Measurements from ENCODE around the gene CGRRF1. TPM values are rescaled to one million over a fixed set of nuclear protein-coding genes. Genes with fewer than 3 reads are reported as not detected.

Gene CGRRF1
- total and polyA plus RNA-seq, 2 of the 13 experiments (the other 11 are each of a cell fraction or from before 2014, with no cell fraction given): 16.8 to 18.2 TPM

GRCh38 chr14:54556535-54556934, 46.8 kb downstream of the CGRRF1 start (continued):
- TF ChIP-seq MXD3 (CRISPR knock-in tag; IDR thresholded peaks at IDR 0.05) (no peak), TAF1 (CRISPR knock-in tag; IDR thresholded peaks at IDR 0.05) (no peak), ARNTL (CRISPR knock-in tag; IDR thresholded peaks at IDR 0.05) (no peak), HIC2 (CRISPR knock-in tag; IDR thresholded peaks at IDR 0.05; ENCODE audit: low read depth) (no peak), ATF3 (CRISPR knock-in tag; IDR thresholded peaks at IDR 0.05) (peak; percentile 87), ZBTB8A (CRISPR knock-in tag; IDR thresholded peaks at IDR 0.05; ENCODE audit: borderline replicate concordance, low read depth) (no peak), YEATS4 (CRISPR knock-in tag; IDR thresholded peaks at IDR 0.05; ENCODE audit: borderline replicate concordance) (peak; percentile 66), NRL (CRISPR knock-in tag; IDR thresholded peaks at IDR 0.05; ENCODE audit: borderline replicate concordance) (no peak), RBM39 (IDR thresholded peaks at IDR 0.05; ENCODE audit: low read depth, low read length, poor library complexity, severe bottlenecking) (no peak), SMAD9 (CRISPR knock-in tag; IDR thresholded peaks at IDR 0.05) (no peak), BHLHE40 (IDR thresholded peaks at IDR 0.05; ENCODE audit: low read length) (no peak), ZNF556 (CRISPR knock-in tag; IDR thresholded peaks at IDR 0.05; ENCODE audit: borderline replicate concordance) (no peak), TMF1 (CRISPR knock-in tag; IDR thresholded peaks at IDR 0.05; ENCODE audit: low read depth) (no peak), ELK4 (CRISPR knock-in tag; IDR thresholded peaks at IDR 0.05; ENCODE audit: borderline replicate concordance) (no peak), FOSL2 (CRISPR knock-in tag; IDR thresholded peaks at IDR 0.05) (peak; percentile 64), ZNF841 (CRISPR knock-in tag; IDR thresholded peaks at IDR 0.05; ENCODE audit: borderline replicate concordance) (no peak), PHF21A (CRISPR knock-in tag; IDR thresholded peaks at IDR 0.05) (no peak; the same call in 1 of the 2 replicates), ATRX (CRISPR knock-in tag; IDR thresholded peaks at IDR 0.05; ENCODE audit: borderline replicate concordance) (no peak), RARA (CRISPR knock-in tag; IDR thresholded peaks at IDR 0.05) (peak; percentile 24; the same call in 1 of the 2 replicates), DNMT3B (CRISPR knock-in tag; conservative IDR thresholded peaks at IDR 0.05) (no peak), KAT2B (IDR thresholded peaks at IDR 0.05; ENCODE audit: borderline replicate concordance, low read depth, low read length) (no peak), CBX5 (CRISPR knock-in tag; IDR thresholded peaks at IDR 0.05; ENCODE audit: borderline replicate concordance) (no peak), AKNA (CRISPR knock-in tag; IDR thresholded peaks at IDR 0.05; ENCODE audit: borderline replicate concordance) (no peak)

All from HepG2 (cell line).